DMS79 treated with DMSO at 0.1 percent for 48 hours (cell line): ENCODE data around the gene KRT9.

Experiments
- DNase-seq: peaks from one replicate; lab custom pipeline; 2025; lab: John Stamatoyannopoulos, UW

Gene KRT9

GRCh38 chr17:41528959-41529353, 42.9 kb downstream of the KRT9 start:
- DNase-seq = peak; percentile 21

- no peak for DNase-seq
Observed at GRCh38 chr17:41527063-41528023, 44.5 kb downstream of the KRT9 start.

GRCh38 chr17:41524261-41524660, 47.6 kb downstream of the KRT9 start:
- no peak for DNase-seq

- DNase-seq = no peak
Observed at GRCh38 chr17:41523787-41524186, 48.1 kb downstream of the KRT9 start.

DNA sequence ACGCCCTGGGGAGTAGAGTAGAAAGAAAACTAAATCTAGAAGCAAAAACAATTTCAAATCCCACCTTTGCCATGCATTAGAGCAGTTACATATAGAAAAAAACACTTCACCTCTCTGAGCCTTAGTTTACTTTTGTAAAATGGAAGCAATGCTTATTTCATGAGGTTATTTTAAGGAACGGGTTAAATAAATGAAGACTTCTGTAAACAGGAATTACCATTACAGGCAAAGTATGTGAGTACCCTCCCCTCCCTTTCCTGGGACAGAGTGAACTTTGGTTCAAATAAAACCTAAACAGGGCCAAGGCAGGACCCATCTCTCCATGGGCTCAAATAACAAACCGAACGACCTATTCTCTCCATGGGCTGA, 48.6 kb downstream of the KRT9 start:
- no peak for DNase-seq

DNA sequence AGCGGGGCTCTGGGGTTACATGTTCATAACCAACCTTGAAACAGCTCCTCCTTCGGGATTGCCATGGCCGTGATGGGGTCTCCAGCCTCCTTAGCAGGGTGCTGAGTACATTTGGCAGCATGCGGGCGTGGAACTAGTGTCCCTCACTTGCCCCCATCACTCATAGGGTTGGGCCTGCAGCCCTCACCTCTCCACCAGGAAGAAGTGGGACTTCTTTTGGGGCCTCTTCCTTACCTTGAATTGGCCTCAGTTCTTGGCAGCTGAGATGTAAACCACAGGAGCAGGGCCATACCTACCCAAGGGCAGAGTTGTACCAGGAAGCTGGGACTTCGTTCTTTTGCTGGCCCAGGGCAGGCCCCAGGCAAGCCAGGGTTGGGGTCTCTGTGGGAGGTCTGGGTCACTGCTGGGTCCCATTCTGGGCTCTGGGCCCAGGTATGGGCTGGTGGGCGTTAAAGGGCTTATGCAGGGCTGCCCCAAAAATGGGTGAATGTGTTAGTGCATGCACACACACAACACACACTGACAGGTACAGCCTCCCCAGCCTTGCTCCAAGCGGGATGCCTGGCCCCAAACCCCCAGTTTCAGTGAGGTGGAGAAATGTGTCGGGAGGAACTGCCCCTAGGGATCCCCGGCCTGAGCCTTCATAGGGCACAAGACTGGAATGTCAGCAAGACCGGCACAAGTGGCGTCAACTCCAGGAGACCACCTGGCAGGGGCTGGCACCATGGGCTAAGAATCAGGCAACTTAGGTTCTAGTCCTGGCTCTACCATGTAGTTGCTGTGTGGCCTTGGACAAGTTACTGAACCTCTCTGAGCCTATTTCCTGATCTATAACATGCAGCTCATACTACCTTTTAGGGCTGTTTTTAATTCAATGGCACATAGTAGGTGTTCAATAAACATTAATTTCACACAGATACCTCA, 49.3 kb downstream of the KRT9 start:
- no peak for DNase-seq

DNA sequence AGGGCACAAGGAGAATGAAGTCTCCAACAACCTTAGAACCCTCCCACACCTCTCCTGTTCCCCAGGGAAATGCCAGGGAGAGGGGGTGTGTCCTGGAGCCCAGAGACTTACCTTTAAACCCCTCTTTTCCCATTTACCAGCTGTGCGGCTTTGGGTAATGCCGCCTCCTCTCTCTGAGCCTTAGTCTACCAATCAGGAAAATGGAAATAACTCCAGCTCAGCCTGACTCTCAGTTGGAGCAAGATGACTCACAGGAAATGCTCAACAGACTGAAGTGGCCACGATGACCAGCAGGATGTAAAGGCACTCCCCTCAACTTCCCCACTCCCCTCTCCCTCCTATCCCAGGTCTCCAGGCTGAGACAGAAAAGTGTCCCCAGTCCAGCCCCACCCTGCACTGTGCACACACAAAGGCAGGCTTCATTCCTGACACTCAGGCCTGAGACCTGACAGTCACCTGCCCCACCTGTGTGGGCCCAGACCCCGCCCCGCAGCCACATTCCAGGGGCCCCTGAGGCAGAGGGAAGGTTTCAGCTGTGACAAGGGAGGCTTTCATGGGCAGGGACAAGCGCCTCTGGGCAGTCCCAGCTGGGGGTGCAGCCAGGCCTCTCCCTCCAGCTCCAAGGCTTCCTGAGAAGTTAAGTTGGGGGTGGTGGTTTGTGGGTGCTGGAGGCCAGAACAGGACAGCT, 50.1 kb downstream of the KRT9 start:
- no peak for DNase-seq

DNA sequence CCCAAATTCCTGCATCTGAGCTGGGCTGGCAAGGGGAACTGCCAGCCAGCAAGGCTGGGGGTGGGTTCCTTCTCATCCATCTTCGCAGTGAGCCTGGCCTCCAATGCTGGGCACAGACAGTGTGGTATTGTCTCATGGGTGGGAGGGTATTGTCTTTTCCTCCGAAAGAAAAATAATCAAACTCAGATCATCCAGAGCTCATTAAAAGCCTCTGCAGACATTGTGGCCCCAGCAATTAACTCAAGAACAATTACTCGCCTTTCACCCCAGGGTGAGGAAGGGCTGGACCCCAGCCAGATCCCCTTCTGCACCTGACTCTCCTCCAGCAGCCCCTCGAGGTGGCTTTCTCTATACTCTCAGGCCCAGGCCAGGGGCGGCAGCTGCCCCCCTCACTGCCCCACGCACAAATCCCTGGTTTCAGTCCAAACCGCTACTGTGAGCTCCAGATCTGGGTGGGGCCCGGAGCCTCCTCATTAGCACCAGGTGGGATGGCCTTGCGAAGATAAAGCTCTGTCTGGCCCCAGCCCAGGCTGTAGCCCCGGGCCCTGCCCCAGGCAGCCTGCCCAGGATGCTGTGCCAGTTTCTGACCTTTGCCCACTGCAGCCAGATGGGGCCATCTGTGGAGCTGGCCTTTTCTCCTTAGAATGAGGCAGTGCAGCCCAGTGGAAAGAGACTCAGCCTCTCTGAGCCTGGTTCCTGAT, 50.9 kb downstream of the KRT9 start:
- DNase-seq = peak; percentile 90

DNA sequence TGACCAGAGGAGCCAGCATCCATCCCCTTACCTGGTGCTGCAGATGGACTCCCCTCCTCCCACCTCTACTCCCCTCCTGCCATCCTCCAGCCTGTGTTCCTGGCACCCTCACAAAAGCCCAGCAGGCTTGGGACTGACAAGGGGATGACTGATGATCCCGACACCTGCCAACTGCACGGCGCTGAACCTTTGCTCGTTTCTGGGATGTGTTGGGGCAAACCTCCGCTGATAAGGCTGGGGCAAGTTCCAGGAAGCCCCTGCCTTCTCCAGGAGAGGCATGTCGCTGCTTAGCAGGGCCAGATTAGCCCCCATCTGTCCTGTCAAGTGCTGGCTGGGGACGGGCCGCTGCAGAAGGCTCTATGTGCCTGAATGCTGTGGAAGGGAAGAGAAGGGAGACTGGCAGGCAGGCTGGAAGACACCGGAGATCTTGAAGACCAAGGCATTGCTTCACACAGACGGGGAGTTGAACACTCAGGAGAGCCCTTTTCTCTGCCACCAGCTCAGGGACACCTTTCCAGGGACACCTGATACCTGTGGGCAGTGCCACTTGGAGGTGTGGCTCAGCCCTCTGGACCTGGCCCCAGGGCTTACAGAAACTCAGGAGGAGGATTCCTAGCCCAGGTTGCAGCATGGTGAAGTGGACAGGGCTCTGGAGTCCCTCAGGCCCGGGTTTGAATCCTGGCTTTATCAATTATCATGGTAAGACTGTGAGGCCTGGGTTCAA, 52.2 kb downstream of the KRT9 start:
- DNase-seq = peak; percentile 86

- peak; percentile 87 for DNase-seq
Observed at GRCh38 chr17:41518789-41519449, 52.9 kb downstream of the KRT9 start, which contains the start of gene KRT15. TSS of gene KRT15 (minus strand) at chr17:41518890. CDS start at chr17:41518827, 63 bp downstream.

GRCh38 chr17:41518031-41518430, 53.8 kb downstream of the KRT9 start:
- DNase-seq = no peak

DNA sequence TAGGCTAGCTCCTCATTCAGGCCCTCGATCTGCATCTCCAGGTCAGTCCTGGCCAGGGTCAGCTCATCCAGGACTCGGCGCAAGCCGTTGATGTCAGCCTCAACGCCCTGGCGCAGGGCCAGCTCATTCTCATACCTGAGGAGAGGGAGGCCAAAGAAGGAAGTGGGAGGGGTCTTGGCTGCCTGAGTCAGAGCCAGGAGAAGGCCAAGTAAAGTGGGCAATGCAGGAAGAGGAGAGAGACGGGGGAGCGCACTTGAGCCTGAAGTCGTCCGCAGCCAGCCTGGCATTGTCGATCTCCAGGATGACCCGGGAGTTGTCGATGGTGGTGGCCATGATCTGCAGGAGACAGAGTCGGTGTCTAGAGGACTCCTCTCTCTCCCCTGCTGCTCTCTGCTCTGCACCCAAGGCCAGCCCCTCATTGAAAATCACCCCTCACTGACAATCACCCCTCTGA, 55.0 kb downstream of the KRT9 start:
- DNase-seq = peak; percentile 30

GRCh38 chr17:41516147-41516829, 55.6 kb downstream of the KRT9 start:
- DNase-seq = no peak
